ENCODE data around the gene LRP11.
"Not testable (repeated sequence)": the region's sequence is repeated elsewhere in the genome, so short reads cannot be mapped to it uniquely, and the experiment has no call there.

DNA sequence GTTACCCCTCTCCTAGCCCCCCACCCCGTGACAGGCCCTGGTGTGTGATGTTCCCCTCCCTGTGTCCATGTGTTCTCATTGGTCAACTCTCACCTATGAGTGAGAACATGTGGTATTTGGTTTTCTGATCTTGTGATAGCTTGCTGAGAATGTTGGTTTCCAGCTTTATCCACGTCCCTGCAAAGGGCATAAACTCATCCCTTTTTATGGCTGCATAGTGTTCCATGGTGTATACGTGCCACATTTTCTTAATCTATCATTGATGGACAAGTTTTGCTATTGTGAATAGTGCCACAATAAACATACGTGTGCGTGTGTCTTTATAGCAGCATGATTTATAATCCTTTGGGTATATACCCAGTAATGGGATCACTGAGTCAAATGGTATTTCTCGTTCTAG, 27.7 kb upstream of the LRP11 start:
- not testable (repeated sequence) for TF ChIP-seq MAFK (IDR thresholded peaks at IDR 0.05; ENCODE audit: partially characterized antibody); RAD21 (conservative IDR thresholded peaks at IDR 0.05 in 1 of 2, IDR thresholded peaks at IDR 0.05 in 1 of 2); CTCF (IDR thresholded peaks at IDR 0.05); CBX2 (IDR thresholded peaks at IDR 0.05; ENCODE audit: borderline replicate concordance, low read depth); EP300 (IDR thresholded peaks at IDR 0.05); ZSCAN20 (CRISPR knock-in tag; IDR thresholded peaks at IDR 0.05); ZNF302 (CRISPR knock-in tag; IDR thresholded peaks at IDR 0.05); MYC (IDR thresholded peaks at IDR 0.05; ENCODE audit: borderline replicate concordance, low read length); BHLHE40 (IDR thresholded peaks at IDR 0.05; ENCODE audit: low read depth, low read length); SMC3 (IDR thresholded peaks at IDR 0.05); REST (IDR thresholded peaks at IDR 0.05)
- TF ChIP-seq, protein P1, sequence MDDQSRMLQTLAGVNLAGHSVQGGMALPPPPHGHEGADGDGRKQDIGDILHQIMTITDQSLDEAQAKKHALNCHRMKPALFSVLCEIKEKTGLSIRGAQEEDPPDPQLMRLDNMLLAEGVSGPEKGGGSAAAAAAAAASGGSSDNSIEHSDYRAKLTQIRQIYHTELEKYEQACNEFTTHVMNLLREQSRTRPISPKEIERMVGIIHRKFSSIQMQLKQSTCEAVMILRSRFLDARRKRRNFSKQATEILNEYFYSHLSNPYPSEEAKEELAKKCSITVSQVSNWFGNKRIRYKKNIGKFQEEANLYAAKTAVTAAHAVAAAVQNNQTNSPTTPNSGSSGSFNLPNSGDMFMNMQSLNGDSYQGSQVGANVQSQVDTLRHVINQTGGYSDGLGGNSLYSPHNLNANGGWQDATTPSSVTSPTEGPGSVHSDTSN (IDR thresholded peaks at IDR 0.05), result not testable (repeated sequence)

All from A549 (cell line).